ENCODE results near the gene PCNX3. TPM values are rescaled to one million over a fixed set of nuclear protein-coding genes. Genes with fewer than 3 reads are reported as not detected.

The PCNX3 gene
- polyA plus RNA-seq, 1 donor from 2014 or later, result 7.8 TPM

DNA sequence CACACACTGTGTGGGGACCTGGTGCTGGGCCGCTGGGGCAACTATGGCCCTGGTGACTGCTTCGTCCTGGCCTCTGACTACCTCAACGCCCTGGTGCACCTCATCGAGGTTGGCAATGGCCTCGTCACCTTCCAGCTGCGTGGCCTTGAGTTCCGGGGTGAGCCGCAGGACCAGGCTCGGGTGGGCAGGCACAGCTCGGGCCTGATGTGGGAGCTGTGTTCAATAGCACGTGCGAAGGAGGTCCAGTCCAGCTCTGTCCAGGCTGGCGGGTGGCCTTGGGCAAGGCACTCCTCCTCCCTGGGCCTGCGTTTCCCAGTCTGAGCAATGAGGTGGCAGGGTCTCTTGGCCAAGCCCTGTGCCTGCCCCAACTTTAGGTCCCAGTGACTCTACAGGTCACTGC is 14.0 kb downstream of the PCNX3 start:
- H3K9ac ChIP-seq (ENCODE audit: low read length), result no peak overlapping the region
- TF ChIP-seq TAF1 (IDR thresholded peaks at IDR 0.05; ENCODE audit: low read depth), result no peak
- no peak for TF ChIP-seq MXI1 (conservative IDR thresholded peaks at IDR 0.05; ENCODE audit: poor library complexity, severe bottlenecking)
- no peak for TF ChIP-seq EZH2 (IDR thresholded peaks at IDR 0.05; ENCODE audit: borderline replicate concordance, insufficient read depth, low read length, poor library complexity, severe bottlenecking)
- no peak for TF ChIP-seq RAD21 (conservative IDR thresholded peaks at IDR 0.05)
- no peak for TF ChIP-seq POLR2AphosphoS5 (IDR thresholded peaks at IDR 0.05)
- TF ChIP-seq, protein P1, sequence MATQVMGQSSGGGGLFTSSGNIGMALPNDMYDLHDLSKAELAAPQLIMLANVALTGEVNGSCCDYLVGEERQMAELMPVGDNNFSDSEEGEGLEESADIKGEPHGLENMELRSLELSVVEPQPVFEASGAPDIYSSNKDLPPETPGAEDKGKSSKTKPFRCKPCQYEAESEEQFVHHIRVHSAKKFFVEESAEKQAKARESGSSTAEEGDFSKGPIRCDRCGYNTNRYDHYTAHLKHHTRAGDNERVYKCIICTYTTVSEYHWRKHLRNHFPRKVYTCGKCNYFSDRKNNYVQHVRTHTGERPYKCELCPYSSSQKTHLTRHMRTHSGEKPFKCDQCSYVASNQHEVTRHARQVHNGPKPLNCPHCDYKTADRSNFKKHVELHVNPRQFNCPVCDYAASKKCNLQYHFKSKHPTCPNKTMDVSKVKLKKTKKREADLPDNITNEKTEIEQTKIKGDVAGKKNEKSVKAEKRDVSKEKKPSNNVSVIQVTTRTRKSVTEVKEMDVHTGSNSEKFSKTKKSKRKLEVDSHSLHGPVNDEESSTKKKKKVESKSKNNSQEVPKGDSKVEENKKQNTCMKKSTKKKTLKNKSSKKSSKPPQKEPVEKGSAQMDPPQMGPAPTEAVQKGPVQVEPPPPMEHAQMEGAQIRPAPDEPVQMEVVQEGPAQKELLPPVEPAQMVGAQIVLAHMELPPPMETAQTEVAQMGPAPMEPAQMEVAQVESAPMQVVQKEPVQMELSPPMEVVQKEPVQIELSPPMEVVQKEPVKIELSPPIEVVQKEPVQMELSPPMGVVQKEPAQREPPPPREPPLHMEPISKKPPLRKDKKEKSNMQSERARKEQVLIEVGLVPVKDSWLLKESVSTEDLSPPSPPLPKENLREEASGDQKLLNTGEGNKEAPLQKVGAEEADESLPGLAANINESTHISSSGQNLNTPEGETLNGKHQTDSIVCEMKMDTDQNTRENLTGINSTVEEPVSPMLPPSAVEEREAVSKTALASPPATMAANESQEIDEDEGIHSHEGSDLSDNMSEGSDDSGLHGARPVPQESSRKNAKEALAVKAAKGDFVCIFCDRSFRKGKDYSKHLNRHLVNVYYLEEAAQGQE (IDR thresholded peaks at IDR 0.05; ENCODE audit: borderline replicate concordance), result no peak
- TF ChIP-seq, protein P2, sequence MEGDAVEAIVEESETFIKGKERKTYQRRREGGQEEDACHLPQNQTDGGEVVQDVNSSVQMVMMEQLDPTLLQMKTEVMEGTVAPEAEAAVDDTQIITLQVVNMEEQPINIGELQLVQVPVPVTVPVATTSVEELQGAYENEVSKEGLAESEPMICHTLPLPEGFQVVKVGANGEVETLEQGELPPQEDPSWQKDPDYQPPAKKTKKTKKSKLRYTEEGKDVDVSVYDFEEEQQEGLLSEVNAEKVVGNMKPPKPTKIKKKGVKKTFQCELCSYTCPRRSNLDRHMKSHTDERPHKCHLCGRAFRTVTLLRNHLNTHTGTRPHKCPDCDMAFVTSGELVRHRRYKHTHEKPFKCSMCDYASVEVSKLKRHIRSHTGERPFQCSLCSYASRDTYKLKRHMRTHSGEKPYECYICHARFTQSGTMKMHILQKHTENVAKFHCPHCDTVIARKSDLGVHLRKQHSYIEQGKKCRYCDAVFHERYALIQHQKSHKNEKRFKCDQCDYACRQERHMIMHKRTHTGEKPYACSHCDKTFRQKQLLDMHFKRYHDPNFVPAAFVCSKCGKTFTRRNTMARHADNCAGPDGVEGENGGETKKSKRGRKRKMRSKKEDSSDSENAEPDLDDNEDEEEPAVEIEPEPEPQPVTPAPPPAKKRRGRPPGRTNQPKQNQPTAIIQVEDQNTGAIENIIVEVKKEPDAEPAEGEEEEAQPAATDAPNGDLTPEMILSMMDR (IDR thresholded peaks at IDR 0.05; ENCODE audit: poor library complexity, severe bottlenecking), result no peak
- TF ChIP-seq SMC3 (conservative IDR thresholded peaks at IDR 0.05; ENCODE audit: poor library complexity), result no peak
- TF ChIP-seq EP300 (conservative IDR thresholded peaks at IDR 0.05; ENCODE audit: poor library complexity, severe bottlenecking), result no peak
- H3K36me3 ChIP-seq (ENCODE audit: insufficient read depth, low read length), result no peaks in the 10 kb centered on the region
- H3K27me3 ChIP-seq (ENCODE audit: insufficient read depth, low read depth, low read length), result no peaks in the 10 kb centered on the region
- H3K4me2 ChIP-seq (ENCODE audit: low read length), result no peak overlapping the region
- H2AFZ ChIP-seq (ENCODE audit: low read depth, low read length), result no peak overlapping the region
- no peak overlapping the region for H3K27ac ChIP-seq (ENCODE audit: low read length)
- H3K79me2 ChIP-seq (replicated peaks; ENCODE audit: insufficient read depth, low read length), result no peaks in the 10 kb centered on the region
- no peak overlapping the region for H3K4me3 ChIP-seq (ENCODE audit: low read length)
- no peaks in the 10 kb centered on the region for H3K9me3 ChIP-seq (ENCODE audit: low read length)
- no peaks in the 10 kb centered on the region for H3F3A ChIP-seq (ENCODE audit: insufficient read depth, low read length, poor library complexity, severe bottlenecking)
- no peaks in the 10 kb centered on the region for H3K9me2 ChIP-seq (ENCODE audit: insufficient read depth, low read length)
- H4K20me1 ChIP-seq (ENCODE audit: insufficient read depth), result no peaks in the 10 kb centered on the region

GRCh38 chr11:65630215-65630614 is 14.6 kb downstream of the PCNX3 start:
- no peak for TF ChIP-seq EZH2 (IDR thresholded peaks at IDR 0.05; ENCODE audit: borderline replicate concordance, insufficient read depth, low read length, poor library complexity, severe bottlenecking)
- TF ChIP-seq, protein P1 (IDR thresholded peaks at IDR 0.05; ENCODE audit: borderline replicate concordance), result no peak
- no peak for TF ChIP-seq RAD21 (conservative IDR thresholded peaks at IDR 0.05)
- TF ChIP-seq POLR2AphosphoS5 (IDR thresholded peaks at IDR 0.05), result no peak
- TF ChIP-seq TAF1 (IDR thresholded peaks at IDR 0.05; ENCODE audit: low read depth), result no peak
- TF ChIP-seq SMC3 (conservative IDR thresholded peaks at IDR 0.05; ENCODE audit: poor library complexity), result no peak
- TF ChIP-seq EP300 (conservative IDR thresholded peaks at IDR 0.05; ENCODE audit: poor library complexity, severe bottlenecking), result no peak
- TF ChIP-seq, protein P2 (IDR thresholded peaks at IDR 0.05; ENCODE audit: poor library complexity, severe bottlenecking), result no peak
- no peak for TF ChIP-seq MXI1 (conservative IDR thresholded peaks at IDR 0.05; ENCODE audit: poor library complexity, severe bottlenecking)
- H3K9ac ChIP-seq (ENCODE audit: low read length), result no peak overlapping the region

More at GRCh38 chr11:65630215-65630614, 14.6 kb downstream of the PCNX3 start:
- Histone ChIP-seq H3K4me3 (ENCODE audit: low read length) (no peak overlapping the region), H3K4me2 (ENCODE audit: low read length) (no peak overlapping the region), H4K20me1 (ENCODE audit: insufficient read depth) (no peaks in the 10 kb centered on the region), H3K36me3 (ENCODE audit: insufficient read depth, low read length) (peaks cover 4% of the 10 kb centered on the region), H3K27ac (ENCODE audit: low read length) (no peak overlapping the region), H3K9me2 (ENCODE audit: insufficient read depth, low read length) (no peaks in the 10 kb centered on the region), H3K9me3 (ENCODE audit: low read length) (no peaks in the 10 kb centered on the region), H3K27me3 (ENCODE audit: insufficient read depth, low read depth, low read length) (no peaks in the 10 kb centered on the region), H2AFZ (ENCODE audit: low read depth, low read length) (no peak overlapping the region), H3F3A (ENCODE audit: insufficient read depth, low read length, poor library complexity, severe bottlenecking) (no peaks in the 10 kb centered on the region), H3K79me2 (replicated peaks; ENCODE audit: insufficient read depth, low read length) (no peaks in the 10 kb centered on the region)
